OCI-LY1 (cell line): ENCODE results near the gene CIB4.

Source experiments
- H2AFZ ChIP-seq: fragments of 200-600 bp; sonication (generic), shearing (Covaris generic); 2 replicates; pipeline ENCODE4 v1.6.0; 2014; ENCODE audit warnings: antibody characterized with exemption, mild to moderate bottlenecking, low read length
- H3F3A ChIP-seq: fragments of 200-600 bp; sonication (generic), shearing (Covaris generic); 2 replicates; pipeline ENCODE4 v1.6.0; 2014; ENCODE audit warnings: mild to moderate bottlenecking, antibody characterized with exemption, low read length, moderate library complexity; ENCODE audit not compliant: insufficient read depth
- H3K27ac ChIP-seq: fragments of 200-600 bp; sonication (generic); 2 replicates; pipeline ENCODE4 v1.5.1; 2014; ENCODE audit warnings: low read length, mixed run types, mild to moderate bottlenecking, low read depth; ENCODE audit not compliant: poor library complexity, severe bottlenecking
- H3K27me3 ChIP-seq: fragments of 200-600 bp; sonication (generic); 2 replicates; pipeline ENCODE4 v1.6.0; 2014; ENCODE audit warnings: antibody characterized with exemption, mild to moderate bottlenecking, low read length, moderate library complexity; ENCODE audit not compliant: insufficient read depth
- H3K36me3 ChIP-seq: fragments of 200-600 bp; sonication (generic); 2 replicates; pipeline ENCODE4 v1.6.1; 2014; ENCODE audit warnings: mild to moderate bottlenecking, antibody characterized with exemption, low read length, moderate library complexity, mixed read lengths; ENCODE audit not compliant: insufficient read depth
- H3K4me1 ChIP-seq: fragments of 200-600 bp; sonication (generic); 2 replicates; pipeline ENCODE4 v1.5.1; 2014; ENCODE audit warnings: mild to moderate bottlenecking, low read length, moderate library complexity; ENCODE audit not compliant: insufficient read depth, severe bottlenecking
- H3K4me2 ChIP-seq: fragments of 200-600 bp; sonication (generic), shearing (Covaris generic); 2 replicates; pipeline ENCODE4 v1.6.1; 2014; ENCODE audit warnings: low read length
- H3K4me3 ChIP-seq: fragments of 200-600 bp; sonication (generic); 2 replicates; pipeline ENCODE4 v1.5.1; 2014; ENCODE audit warnings: low read length, low read depth, mild to moderate bottlenecking, mixed read lengths; ENCODE audit not compliant: poor library complexity, severe bottlenecking
- H3K79me2 ChIP-seq: fragments of 200-600 bp; shearing (Covaris generic); 2 replicates; pipeline ENCODE4 v1.6.1; 2016; ENCODE audit warnings: mixed run types, low read length, mixed read lengths; ENCODE audit not compliant: insufficient read depth
- H3K9ac ChIP-seq: fragments of 200-600 bp; sonication (generic), shearing (Covaris generic); 2 replicates; pipeline ENCODE4 v1.6.1; 2014; ENCODE audit warnings: mild to moderate bottlenecking, low read length, mixed read lengths
- H3K9me2 ChIP-seq: fragments of 200-600 bp; sonication (generic), shearing (Covaris generic); 2 replicates; pipeline ENCODE4 v1.6.1; 2014; ENCODE audit warnings: low read depth, mild to moderate bottlenecking, low read length, mixed read lengths
- H3K9me3 ChIP-seq: fragments of 200-600 bp; shearing (Covaris generic); 2 replicates; pipeline ENCODE4 v1.6.1; 2014; ENCODE audit warnings: low read length, mixed read lengths
- H4K20me1 ChIP-seq: fragments of 200-600 bp; sonication (generic), shearing (Covaris generic); 2 replicates; pipeline ENCODE4 v1.6.0; 2016; ENCODE audit warnings: mild to moderate bottlenecking, low read length; ENCODE audit not compliant: insufficient read depth
- CTCF ChIP-seq: fragments of 200-600 bp; sonication (generic), shearing (Covaris generic); IDR thresholded peaks from 2 replicates; pipeline ENCODE4 v1.5.1; 2017; ENCODE audit warnings: mild to moderate bottlenecking, antibody characterized with exemption, low read length, moderate library complexity, mixed read lengths
- EZH2 ChIP-seq: fragments of 200-600 bp; sonication (generic), shearing (Covaris generic); IDR thresholded peaks from 2 replicates; pipeline ENCODE4 v1.8.0; 2017; ENCODE audit warnings: borderline replicate concordance, mixed run types, mild to moderate bottlenecking, antibody characterized with exemption, low read length, moderate library complexity, mixed read lengths

CIB4 gene

GRCh38 chr2:26645762-26646161, 4.6 kb upstream of the CIB4 start:
- H3K27ac ChIP-seq, result no peak overlapping the region
- H3K4me2 ChIP-seq, result no peak overlapping the region
- TF ChIP-seq EZH2, result no peak
- no peak for TF ChIP-seq CTCF
- H3F3A ChIP-seq, result no peaks in the 10 kb centered on the region
- H3K36me3 ChIP-seq, result no peaks in the 10 kb centered on the region
- H3K9me2 ChIP-seq, result no peaks in the 10 kb centered on the region
- H3K27me3 ChIP-seq, result 0 out of 2 replicates have a peak, but pooled peaks cover 5% of the 10 kb centered on the region
- no peak overlapping the region for H3K4me3 ChIP-seq
- no peaks in the 10 kb centered on the region for H3K79me2 ChIP-seq
- no peak overlapping the region for H2AFZ ChIP-seq
- no peaks in the 10 kb centered on the region for H4K20me1 ChIP-seq
- H3K4me1 ChIP-seq, result no peaks in the 10 kb centered on the region
- no peak overlapping the region for H3K9ac ChIP-seq
- H3K9me3 ChIP-seq, result no peaks in the 10 kb centered on the region

GRCh38 chr2:26644188-26644835, 3.1 kb upstream of the CIB4 start:
- H3K9me2 ChIP-seq, result no peaks in the 10 kb centered on the region
- H3K9me3 ChIP-seq, result no peaks in the 10 kb centered on the region
- H2AFZ ChIP-seq, result no peak overlapping the region
- H3K4me2 ChIP-seq, result no peak overlapping the region
- no peaks in the 10 kb centered on the region for H3K36me3 ChIP-seq
- no peaks in the 10 kb centered on the region for H3F3A ChIP-seq
- no peak overlapping the region for H3K27ac ChIP-seq
- no peaks in the 10 kb centered on the region for H4K20me1 ChIP-seq
- no peaks in the 10 kb centered on the region for H3K4me1 ChIP-seq
- H3K27me3 ChIP-seq, result 0 out of 2 replicates have a peak, but pooled peaks cover 5% of the 10 kb centered on the region
- no peaks in the 10 kb centered on the region for H3K79me2 ChIP-seq
- H3K4me3 ChIP-seq, result no peak overlapping the region
- H3K9ac ChIP-seq, result no peak overlapping the region
- TF ChIP-seq EZH2 (no peak), CTCF (no peak)

GRCh38 chr2:26642429-26642828, 1.3 kb upstream of the CIB4 start:
- no peaks in the 10 kb centered on the region for H3F3A ChIP-seq
- H4K20me1 ChIP-seq, result no peaks in the 10 kb centered on the region
- no peak overlapping the region for H3K4me3 ChIP-seq
- 0 out of 2 replicates have a peak, but pooled peaks cover 5% of the 10 kb centered on the region for H3K27me3 ChIP-seq
- TF ChIP-seq CTCF (no peak), EZH2 (no peak)
- H3K27ac ChIP-seq, result no peak overlapping the region
- no peaks in the 10 kb centered on the region for H3K4me1 ChIP-seq
- no peak overlapping the region for H2AFZ ChIP-seq
- no peak overlapping the region for H3K4me2 ChIP-seq
- no peaks in the 10 kb centered on the region for H3K36me3 ChIP-seq
- no peaks in the 10 kb centered on the region for H3K9me2 ChIP-seq
- no peaks in the 10 kb centered on the region for H3K79me2 ChIP-seq
- no peak overlapping the region for H3K9ac ChIP-seq
- H3K9me3 ChIP-seq, result no peaks in the 10 kb centered on the region
